ENCODE data around the gene PTPRT.
"Not testable (repeated sequence)": the region's sequence is repeated elsewhere in the genome, so short reads cannot be mapped to it uniquely, and the experiment has no call there.

PTPRT gene

DNA sequence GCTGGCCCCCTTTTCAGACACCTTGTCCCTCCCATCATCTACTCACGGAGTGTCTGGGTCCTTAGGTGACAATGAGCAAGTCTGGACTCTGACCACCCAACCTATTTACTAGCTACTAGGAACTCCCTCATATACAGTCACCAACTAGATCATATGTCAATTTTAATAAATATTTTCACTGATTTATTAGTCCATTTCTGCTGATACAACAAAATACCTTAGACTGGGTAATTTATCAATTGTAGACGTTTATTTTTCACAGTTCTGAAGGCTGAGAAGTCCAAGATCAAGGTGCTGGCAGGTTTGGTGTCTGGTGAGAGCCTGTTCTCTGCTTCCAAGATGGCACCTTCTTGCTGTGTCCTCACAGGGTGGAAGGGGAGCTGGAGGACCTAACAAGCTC is 229.7 kb downstream of the PTPRT start:
- no peak for DNase-seq

DNA sequence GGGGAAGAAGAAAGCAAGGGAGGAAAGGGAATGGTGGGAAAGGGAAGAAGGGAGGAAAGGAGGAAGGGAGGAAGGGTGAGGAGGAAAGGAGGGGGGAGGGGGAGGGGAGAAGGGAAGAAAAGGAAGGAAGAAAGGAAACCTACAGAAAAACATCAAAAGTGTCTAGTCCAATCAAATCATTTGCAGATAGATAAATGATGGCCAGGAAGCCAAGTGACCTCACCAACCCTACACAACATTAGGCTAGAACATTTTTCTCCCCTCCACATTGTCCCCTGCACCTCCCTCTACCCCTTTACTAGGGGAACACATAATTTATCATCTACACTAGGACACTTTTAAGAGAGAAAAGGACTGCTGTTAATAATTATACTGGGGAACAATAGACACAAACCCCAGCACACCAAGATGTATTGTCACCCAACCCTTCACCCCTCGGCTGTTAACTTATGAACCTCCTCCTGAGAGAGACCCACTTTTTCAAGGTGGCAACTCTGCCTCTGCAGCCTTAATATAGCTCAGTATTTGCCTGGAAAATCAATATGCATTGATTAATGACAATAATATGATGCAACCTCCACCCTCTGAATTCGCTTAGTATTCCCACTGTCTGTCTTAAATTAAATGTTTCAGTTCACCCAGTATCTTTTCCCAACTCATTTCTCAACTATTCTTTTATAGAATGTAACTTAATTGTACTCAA is 231.2 kb downstream of the PTPRT start:
- no peak for DNase-seq

DNA sequence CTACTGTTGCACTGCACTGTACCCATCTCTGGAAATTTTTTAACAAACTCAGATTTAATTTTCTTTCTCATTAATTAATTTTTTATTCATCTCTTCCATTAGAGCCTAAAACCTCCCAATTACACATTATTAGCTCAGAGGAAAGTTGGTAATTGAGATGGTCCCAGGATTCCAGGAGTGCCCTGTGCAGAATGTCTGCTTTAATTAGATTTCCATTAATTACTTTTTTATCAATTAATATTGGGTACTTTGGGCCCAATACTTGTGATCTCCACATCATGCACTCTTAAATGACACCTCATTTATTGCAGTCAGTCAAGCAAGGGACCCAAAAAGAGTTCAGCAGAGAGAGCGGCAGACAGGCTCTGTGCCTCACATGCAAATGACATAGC is 232.0 kb downstream of the PTPRT start:
- no peak for DNase-seq

DNA sequence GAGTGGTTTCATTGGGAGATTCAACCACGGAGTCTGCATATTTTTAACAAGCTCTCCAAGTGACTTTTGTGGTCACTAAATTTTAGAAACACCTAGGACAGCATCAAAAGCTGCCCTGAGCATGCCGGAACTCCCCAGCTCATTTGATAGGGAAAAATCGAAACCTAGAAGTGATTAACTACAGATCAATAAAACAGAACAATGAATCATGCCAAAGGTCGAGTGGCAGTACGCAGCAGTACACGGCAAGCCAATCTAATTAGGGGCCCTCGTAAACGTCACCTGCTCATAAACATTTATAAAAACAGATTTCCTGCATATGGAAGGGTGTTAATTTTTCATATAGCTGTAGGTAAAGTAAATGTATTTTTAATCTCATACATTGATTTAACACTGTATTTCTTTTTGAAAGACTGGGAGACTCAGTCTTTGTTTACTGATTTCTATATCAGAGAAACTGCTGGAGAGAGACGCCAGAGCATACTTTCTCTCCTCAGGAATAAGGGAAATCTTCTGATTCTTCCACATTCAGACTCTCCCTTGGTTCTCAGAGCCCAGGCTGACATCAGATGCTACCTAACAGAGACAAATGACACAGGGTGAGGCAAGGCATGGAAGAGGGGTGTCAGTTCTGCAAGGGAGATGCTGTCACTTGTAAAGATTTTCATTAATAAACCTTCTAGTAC is 232.5 kb downstream of the PTPRT start:
- no peak for DNase-seq

DNA sequence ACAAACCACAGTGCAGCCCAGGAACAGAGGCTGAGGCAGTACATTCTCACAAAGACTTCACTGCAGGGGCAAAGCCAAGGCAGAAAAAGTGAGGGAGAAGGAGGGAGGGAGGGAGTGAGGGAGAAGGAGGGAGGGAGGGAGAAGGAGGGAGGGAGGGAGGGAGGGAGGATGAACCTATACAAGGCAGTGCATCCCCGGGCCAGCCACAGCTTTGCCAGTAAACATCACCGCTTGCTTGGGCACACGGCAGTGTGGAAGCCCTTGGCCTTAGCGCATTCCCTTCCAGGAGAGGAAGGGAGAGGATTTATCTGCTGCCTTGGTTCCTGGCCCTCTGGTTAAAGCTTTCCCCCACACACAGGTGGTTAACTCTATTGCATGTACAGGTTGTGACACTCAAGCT is 234.0 kb downstream of the PTPRT start:
- no peak for DNase-seq

DNA sequence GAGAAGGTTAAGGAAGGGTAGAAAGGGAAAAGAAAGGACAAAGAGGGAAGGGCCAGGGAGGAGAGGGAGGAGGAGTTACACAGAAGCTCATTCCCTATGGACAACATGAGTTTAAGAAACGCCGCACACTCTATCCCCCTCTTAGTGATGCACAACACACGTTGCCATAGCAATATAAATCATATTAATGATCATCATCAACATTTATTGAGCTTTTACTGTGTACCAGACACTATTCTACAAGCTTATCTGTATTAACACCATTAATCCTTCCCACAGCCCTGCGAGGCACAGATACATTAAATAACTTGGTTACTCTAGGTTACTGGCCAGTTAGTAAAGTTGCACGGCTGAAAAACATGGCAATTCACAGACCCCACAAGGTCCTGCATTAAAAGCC is 234.8 kb downstream of the PTPRT start:
- DNase-seq: no peak

DNA sequence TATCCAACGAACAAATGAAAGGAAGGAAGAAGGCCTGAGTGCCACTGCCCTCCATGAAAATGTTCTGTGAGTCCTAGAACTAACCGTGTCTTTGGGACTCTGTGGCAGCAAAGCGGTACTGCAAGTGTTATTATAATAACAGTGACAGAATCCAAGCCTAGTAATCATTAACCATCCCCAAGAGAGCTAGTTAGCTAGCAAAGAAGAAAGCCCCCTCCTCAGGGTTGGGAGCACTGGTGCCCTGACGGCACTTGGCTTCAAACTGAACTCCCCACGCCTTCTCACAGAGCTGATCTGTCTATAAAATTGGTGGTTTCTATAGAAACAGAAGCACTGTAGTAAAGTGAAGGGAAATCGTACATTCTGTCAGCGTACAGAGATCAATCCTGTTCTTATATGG is 239.8 kb downstream of the PTPRT start:
- DNase-seq: no peak

DNA sequence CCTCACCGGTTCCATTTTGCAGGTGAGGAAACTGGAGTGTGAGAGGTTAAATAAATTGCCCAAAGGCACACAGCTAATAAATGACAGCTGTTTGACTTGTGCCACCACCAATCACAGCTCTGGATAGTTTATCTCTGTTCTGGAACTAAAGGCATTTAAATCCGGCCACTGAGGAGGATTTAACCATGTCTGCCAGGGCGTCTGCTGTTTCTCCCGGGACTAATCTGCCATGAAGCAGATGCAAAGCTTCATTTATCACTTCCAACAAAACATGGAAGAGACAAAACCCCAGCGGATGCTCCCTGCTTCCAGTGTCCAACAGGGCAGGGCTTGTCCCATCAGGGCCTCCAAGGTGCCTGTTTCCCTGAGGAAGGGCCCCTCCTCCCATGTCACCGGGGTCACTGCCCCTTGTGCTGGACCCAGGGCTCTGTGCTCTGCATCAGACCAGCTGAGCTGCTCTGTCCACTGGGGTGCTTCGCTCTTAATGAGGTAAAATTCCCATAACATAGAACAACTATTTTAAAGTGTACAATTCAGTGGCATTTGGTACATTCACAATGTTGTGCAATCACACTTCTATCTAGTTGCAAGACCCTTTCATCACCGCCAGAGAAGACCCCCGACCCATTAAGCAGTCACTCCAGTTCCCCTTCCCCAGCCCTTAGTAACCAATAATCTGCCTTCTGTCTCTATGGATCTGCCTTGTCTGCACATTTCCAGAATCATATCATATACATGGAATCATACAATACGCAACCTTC is 244.3 kb downstream of the PTPRT start:
- DNase-seq: no peak

DNA sequence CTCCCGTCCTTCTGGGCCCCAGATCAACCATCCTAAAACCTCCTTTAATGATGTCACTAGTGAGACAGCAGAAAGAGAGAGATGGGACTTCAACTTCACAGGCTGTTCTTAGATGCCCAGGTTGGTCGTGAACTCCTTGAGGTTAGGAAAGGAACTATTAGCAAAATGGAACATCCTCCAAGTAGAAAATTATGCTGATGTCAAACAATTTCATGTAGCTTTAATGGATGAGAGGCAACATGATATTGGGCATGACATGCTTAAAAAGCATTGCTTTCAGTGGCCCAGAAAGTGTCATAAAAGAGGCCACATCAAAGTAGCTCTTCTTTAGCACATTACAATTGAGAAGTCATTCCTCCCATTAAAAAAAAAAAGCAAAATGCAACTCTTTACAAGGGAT is 248.1 kb downstream of the PTPRT start:
- no peak for DNase-seq

DNA sequence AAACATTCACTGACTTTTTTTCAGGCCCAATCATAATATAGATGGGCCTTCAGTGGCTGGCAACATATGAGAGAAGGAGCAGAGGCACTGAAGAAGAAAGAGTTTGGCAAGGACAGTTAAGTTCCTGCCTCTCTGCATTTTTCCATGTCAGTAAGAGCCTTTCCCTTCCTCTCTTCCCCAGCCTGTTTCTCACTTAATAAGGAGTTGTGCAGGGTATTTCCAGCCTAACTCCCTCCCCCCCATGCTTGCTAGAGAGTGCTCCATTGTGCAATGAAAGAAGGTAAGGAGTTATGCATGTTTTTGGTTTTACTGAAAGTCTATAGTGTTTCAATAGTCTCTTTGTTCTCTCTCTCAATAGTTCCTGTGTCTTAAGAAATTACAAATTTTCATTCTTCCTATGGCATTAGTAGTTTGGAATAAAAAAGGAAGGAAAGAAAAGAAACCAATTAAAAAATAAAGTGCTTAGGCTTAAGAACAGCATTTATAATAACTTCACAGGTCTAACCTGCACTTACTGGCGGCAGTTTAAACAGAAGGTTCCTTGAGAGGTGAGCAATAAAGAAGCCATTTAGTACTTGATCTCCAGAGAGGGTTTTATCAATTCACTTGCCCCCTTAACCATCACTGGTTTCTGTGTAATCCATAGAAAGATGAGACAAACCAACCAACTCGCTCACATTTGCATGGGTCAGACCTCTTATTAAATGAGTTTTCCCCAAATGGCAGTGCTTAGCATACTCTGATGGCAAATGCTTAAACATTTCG is 251.1 kb downstream of the PTPRT start:
- no peak for DNase-seq

DNA sequence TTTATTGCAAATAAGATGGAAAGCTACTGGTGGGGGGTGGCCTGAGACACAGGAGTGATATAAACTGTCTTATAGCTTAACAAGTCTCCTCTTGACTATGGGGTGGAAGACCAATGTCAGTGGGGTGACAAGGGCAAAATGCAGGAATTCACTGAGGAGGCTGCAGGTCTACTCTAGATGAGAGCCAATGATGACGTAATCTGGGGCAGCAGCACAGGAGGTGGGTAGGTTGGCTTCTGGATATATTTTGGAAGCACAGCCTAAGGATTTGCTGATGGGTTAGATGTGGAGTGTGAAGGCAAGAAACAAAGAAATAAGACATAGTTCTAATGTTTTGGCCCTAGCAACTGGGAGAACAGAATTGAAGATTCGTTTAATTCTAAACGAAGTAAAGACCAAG is 253.2 kb downstream of the PTPRT start:
- no peak for DNase-seq

DNA sequence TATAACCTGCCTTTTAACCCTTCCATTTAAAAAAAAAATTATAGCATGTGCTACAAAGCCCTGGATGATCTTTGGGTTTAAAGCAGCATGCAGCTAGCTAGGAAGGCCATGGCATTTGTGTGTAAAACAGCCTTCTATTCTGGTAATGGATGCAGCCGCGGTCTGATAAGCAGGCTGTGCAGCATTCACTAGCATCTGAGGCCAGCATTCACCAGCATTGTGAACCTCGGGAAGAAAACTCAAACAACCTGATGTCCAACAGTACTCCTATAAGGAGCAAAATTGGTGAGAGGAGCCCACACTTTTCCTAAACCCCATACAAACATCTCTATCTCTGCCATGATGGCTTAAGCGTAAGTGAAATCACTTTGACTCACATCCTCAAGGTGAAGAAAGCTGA is 265.5 kb downstream of the PTPRT start:
- DNase-seq: no peak

DNA sequence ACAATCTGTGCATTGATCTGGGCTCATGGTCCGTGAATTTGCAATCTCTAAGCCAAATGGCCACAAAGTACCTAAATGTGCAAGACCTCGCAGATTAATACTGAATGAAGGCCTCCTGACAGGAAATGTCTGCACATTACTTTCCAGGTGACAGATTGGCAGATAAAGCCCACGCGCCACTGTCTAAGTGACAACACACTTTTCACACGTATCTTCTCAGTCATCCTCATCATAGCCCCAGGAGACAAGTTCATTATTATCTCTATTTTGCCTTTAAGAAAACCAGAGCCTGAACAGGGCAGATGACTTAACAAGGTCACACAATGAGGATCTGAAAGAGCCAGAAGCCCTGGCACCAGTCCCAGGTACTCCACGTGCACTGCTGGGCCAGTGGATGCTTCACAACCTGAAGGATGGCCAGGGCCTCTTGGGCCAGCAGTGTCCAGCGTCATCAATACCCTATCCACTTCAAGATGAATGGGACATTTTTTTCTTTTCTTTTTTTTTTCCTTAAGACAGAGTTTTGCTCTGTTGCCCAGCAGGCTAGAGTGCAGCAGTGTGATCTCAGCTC is 266.3 kb downstream of the PTPRT start:
- DNase-seq: no peak

DNA sequence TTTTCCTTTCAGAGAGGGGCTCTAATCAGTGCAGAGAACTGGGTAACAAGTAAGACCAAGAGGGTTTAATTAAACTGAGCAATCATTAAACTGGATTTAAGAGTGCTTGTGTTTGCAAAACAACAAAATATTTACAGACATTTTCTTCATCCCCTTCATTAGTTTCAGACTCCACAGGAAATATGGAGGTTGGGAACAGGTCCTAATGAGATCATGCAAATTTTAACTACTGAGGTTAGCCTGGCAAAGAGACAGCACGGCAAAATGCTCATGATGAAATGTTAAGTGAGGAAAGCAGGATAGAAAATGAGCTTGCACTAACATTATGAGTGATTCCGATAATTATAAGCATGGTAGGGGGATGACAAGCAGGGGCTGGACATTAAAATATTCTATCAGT is 268.9 kb downstream of the PTPRT start:
- no peak for DNase-seq

DNA sequence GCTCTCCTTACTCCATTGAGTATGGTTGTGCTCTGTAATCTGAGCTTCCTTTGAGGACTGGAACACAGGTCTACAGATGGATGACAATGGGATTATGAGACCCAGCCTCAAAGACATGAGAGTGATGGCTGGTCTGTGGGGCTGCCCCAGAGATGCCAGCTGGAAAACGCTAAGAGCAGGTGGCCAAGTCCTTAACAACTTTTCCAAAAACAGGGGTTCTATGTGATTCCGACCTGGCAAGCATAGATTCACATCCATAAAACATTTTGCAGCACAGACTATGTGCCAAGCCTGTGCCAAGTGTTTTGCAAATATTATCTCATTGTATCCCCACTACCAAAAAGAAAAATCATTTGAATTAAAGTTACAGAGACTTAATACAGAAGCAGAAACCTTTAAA is 270.4 kb downstream of the PTPRT start:
- no peak for DNase-seq

DNA sequence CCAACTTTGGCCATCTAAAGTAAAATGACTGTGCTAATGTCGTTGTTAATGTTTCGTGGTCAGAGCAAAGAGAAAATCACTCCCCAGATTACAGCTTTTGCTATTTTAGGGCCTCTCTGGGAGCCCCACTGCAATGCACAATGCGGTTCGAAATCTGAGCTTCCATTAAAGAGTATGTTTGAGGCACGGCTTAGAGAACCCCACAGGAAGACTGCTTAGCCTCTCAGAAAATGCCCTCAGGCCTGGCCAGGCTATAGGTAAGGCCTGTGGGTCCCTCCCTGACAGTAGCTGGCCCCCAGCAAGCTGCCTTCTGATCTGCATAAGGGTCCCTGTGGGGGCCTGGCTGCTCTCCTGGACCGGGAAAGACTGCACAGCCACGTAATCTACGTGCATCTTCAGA is 274.6 kb downstream of the PTPRT start:
- DNase-seq: no peak

DNA sequence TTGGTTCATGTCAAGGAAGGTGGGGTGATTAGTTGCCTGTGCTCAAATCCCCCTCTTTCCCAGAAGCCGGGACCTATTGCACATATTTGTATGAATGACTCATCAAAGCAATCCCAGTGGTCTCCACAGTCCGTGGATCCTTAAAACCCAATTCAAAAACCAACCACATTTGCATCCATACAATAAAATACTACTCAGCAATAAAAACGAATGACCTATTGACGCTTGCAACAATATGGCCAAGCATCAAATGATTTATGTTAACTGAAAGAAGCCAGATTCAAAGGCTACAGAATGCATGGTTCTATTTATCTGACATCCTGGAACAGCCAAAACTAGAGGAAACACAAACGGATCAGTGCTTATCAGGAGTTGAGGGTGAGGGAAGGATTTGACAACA is 275.4 kb downstream of the PTPRT start:
- DNase-seq: no peak

DNA sequence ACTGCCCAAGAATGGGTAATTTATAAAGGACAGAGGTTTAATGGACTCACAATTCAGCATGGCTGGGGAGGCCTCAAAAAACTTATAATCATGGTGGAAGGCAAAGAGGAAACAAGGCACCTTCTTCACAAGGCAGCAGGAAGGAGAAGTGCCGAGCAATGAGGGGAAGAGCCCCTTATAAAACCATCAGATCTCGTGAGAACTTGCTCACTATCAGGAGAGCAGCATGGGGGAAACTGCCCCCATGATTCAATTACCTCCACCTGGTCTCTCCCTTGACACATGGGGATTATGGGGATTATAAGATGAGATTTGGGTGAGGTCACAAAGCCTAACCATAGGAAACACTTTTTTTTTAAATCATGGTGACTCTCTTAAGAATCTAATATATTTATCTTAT is 278.9 kb downstream of the PTPRT start:
- DNase-seq: not testable (repeated sequence)

DNA sequence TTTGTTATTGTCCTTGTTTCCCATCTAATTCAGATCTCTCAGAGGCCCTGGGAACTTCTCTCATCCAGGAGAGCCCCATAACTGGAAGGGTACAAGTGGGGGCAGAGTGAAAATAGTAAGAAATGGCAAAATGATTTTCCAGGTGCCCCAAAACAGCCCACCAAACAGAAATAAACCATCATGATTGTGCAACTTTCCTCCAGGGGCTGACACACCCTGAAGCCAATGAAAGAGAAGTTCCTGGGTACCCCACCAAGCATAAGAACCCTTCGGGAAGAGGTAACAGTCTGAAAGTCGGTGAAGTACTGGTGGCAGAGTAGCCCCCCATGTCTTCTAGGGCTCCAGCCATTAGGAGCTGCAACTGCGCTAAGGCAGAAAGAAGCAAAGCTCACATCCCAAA is 282.0 kb downstream of the PTPRT start:
- DNase-seq: no peak

DNA sequence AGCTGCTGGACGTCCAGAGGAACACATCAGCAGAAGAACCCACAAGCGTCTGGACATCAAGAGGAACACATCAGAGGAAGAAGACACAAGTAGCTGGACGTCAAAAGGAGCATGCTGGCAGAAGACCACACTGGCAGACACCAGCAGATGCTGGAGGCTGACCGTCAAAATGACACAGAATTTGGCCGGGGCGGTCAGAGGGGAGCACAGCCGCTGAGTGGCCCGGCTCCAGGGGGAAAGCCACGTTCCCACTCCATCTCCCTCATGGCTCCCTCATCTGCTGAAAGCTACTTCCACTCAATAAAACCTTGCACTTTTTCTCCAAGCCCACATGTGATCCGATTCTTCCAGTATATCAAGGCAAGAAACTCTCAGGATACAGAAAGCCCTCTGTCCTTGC is 283.6 kb downstream of the PTPRT start:
- no peak for DNase-seq

DNA sequence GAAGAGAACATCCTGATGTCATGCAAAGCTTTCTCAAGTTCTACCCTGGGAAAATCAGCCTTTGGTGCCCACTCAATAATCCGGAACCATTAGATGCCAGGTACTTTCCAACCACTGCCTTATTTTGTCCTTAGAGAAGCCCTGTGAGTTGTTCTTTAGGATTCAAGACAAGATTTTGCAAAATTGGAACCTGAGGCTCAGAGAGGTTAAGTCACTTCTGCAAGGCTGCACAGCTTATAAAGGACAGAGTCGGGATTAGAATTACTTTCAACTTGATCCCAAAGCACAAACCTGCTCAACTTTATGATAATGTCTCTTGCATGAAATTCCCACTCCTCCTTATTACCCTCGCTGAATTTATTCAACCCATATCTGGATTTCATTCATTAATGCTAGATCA is 287.2 kb downstream of the PTPRT start:
- DNase-seq: no peak

DNA sequence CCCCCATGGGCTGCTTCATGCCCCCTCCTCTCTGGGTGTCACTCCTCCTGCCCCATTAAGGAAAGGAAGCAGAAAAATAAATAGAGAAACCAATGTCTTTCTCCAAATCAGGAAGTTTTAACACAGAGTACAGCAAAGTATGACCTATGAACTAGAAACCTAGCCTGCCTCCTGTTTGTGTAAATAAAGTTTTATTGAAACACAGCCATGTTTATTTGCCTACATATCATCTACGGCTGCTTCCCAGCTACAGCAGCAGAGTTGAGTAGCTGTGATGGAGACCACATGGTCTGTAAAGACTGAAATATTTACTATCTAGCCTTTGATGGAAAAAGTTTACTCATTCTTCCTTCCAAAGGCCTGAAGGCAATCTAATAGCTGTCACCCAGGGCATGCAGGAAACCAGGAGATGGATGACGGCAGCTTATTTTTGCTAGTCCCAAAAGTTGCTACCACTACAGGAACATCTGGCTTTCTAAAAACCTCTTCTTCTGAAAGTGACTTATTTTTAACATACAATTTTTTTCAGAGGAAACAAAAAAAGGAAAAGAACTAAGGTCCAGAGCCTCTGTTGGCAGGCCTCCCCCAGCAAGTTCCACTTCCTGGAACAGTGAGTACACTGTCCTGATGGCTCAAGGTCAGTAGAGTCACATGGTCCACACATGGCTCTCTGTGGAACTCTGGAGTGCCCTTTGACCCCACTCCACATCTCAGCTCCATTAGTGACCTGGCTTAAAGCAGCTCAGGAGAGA is 287.8 kb downstream of the PTPRT start:
- DNase-seq: no peak
